Cerebellar cortex (tissue), 1 donor: Measurements from ENCODE around the gene CFAP100.

Source experiments
- DNase-seq: peaks from one replicate; pipeline ENCODE4 v3.0.0-alpha.2; 2015; ENCODE audit warnings: low spot score

Gene CFAP100

DNA sequence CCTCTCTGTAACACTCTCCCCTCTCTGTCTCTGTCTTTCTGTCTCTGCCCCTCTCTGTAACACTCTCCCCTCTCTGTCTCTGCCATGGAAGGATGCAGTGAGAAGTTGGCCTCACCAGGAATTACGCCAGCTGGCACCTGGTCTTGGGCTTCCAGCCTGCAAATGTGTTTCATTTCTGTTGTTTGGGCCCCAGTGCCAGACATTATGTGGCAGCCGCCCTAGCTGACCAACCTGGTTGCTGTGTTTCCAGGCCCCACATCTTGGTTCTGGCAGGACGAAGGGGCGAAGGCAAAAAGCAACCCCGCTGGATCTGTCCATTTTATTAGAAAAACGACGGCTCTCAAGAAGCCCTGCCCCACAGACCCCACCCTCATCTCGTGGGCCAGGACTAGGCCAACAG is 86.2 kb downstream of the CFAP100 start:
- peak; percentile 95 for DNase-seq

- peak; percentile 40 for DNase-seq
These were observed 87.2 kb downstream of the CFAP100 start for GRCh38 chr3:126481808-126482502.

GRCh38 chr3:126482503-126483255 is 88.0 kb downstream of the CFAP100 start:
- DNase-seq: no peak

GRCh38 chr3:126483321-126483761 is 88.6 kb downstream of the CFAP100 start:
- DNase-seq: no peak

DNA sequence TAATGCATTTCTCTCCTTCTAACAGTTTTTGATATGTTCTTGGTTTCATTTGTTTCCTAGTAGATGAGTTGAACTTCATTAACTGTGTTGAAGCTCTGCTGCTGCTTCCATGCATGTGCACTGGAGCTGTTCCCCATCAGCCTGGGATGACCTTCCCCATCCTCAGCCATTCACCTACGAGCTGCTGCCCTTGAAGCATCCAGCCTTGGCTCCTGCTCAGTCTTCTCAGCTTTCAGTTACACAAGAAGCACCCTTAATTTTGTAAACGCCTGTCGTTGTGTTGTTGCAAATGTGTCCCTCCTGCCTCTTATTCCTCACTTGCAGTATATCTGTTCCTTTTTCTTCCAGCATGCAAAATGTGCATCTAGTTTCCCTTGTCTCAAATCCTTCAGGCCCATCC is 89.4 kb downstream of the CFAP100 start:
- no peak for DNase-seq

- DNase-seq: no peak
These were observed 90.0 kb downstream of the CFAP100 start for GRCh38 chr3:126484662-126485061.

DNA sequence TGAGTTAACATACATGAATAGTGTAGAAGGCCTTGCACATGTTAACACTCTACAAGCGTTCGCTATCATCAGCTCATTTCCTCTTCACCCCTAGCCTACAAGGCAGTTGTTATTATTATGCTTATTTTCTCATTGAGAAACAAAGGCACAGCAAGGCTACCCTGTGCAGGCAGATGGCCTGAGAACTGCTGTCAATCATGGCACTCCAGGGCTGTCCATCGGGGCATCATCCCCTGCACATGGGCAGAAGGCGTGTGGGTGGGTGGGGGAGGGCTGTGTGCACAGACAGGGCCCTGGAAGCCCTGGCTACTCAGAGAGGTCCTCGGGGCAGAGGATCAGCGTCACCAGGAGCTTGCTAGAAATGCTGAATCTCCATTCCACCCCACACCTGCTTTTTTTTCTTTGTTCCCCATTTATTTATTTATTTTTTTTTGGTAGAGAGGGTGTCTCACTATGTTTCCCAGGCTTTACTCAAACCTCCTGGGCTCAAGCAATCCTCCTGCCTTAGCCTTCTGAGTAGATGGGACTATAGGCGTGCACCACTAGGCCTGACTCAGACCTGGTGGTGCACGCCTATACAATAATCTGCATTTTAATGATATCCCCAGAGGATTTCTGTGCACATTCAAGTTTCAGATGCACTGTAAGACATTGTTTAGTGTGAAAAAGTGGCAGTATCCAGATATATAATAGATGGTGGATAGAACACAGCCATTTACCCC is 90.6 kb downstream of the CFAP100 start:
- no peak for DNase-seq

DNA sequence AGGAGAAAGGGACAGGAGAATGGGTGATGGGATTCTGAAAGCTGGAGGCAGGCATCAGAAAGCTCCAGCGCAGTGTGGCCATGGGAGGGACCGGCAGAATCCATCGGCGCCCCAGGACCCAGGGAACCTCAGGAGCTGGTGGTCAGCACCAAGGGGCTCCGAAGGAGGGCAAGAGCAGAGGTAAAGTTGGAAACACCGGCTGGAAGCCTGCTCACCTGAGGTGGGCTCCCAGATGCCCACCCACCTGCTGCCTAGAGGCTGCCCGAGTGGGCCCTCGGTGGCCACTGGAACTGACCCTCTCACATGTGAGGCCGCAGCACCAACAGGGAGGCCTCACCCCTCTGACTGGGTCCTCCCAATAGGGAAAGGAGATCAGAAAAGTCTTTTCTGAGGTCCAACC is 91.2 kb downstream of the CFAP100 start:
- no peak for DNase-seq
